OCI-LY3 (cell line): Measurements from ENCODE around the gene EMP1.
"Not testable (repeated sequence)": the region's sequence is repeated elsewhere in the genome, so short reads cannot be mapped to it uniquely, and the experiment has no call there.

Experiments used
- H2AFZ ChIP-seq: fragments of 200-600, 300-600 bp; shearing (Covaris generic); 2 replicates; pipeline ENCODE4 v1.6.0; 2014; ENCODE audit warnings: antibody characterized with exemption, low read depth, low read length
- H3K27ac ChIP-seq: fragments of 200-600, 300-600 bp; sonication (generic); 2 replicates; pipeline ENCODE4 v1.5.1; 2014; ENCODE audit warnings: mild to moderate bottlenecking, low read length, moderate library complexity, mixed read lengths
- H3K27me3 ChIP-seq: fragments of 200-600, 300-600 bp; sonication (generic); 2 replicates; pipeline ENCODE4 v1.6.1; 2014; ENCODE audit warnings: low read depth, low read length, mixed read lengths
- H3K36me3 ChIP-seq: fragments of 200-600, 300-600 bp; sonication (generic); replicated peaks from 2 replicates; pipeline ENCODE3; 2014; ENCODE audit warnings: low read depth, low read length, mixed read lengths
- H3K4me1 ChIP-seq: fragments of 300-600, 200-600 bp; sonication (generic); 2 replicates; pipeline ENCODE4 v1.6.1; 2014; ENCODE audit warnings: low read length, mixed read lengths
- H3K4me2 ChIP-seq: fragments of 200-600, 300-600 bp; sonication (generic); 2 replicates; pipeline ENCODE4 v1.6.1; 2014; ENCODE audit warnings: low read length, mixed read lengths
- H3K4me3 ChIP-seq: fragments of 300-600, 200-600 bp; sonication (generic); 2 replicates; pipeline ENCODE4 v1.5.1; 2014; ENCODE audit warnings: antibody characterized with exemption, mild to moderate bottlenecking, low read length, moderate library complexity
- H3K79me2 ChIP-seq: fragments of 300-600, 200-600 bp; shearing (Covaris generic); 2 replicates; pipeline ENCODE4 v1.6.1; 2014; ENCODE audit warnings: mild to moderate bottlenecking, low read length, mixed read lengths
- H3K9ac ChIP-seq: fragments of 300-600, 200-600 bp; shearing (Covaris generic); 2 replicates; pipeline ENCODE4 v1.6.0; 2014; ENCODE audit warnings: mild to moderate bottlenecking, low read length, moderate library complexity
- H3K9me3 ChIP-seq: fragments of 200-600, 300-600 bp; shearing (Covaris generic); 2 replicates; pipeline ENCODE4 v1.6.1; 2014; ENCODE audit warnings: low read length, mixed read lengths; ENCODE audit not compliant: insufficient read depth
- H4K20me1 ChIP-seq: fragments of 200-600, 300-600 bp; sonication (generic); 2 replicates; pipeline ENCODE4 v1.6.1; 2016; ENCODE audit warnings: low read length, mixed read lengths; ENCODE audit not compliant: insufficient read depth
- CTCF ChIP-seq: fragments of 200-600, 300-600 bp; sonication (generic); IDR thresholded peaks from 2 replicates; pipeline ENCODE4 v1.5.1; 2014; ENCODE audit warnings: antibody characterized with exemption, low read length, low read depth
- EZH2phosphoT487 ChIP-seq: fragments of 200-600 bp; shearing (Covaris generic); IDR thresholded peaks from 2 replicates; pipeline ENCODE4 v1.6.1; 2018; ENCODE audit warnings: antibody characterized with exemption, mixed run types, low read depth

EMP1 gene

GRCh38 chr12:13257356-13257875 is 60.9 kb downstream of the EMP1 start:
- no peak for TF ChIP-seq EZH2phosphoT487
- TF ChIP-seq CTCF = no peak
- Histone ChIP-seq H3K27me3 (peaks cover 16% of the 10 kb centered on the region; the same call in 1 of the 2 replicates), H3K4me2 (no peak overlapping the region), H3K9ac (no peak overlapping the region), H3K36me3 (no peaks in the 10 kb centered on the region), H3K9me3 (no peaks in the 10 kb centered on the region), H3K4me1 (0 out of 2 replicates have a peak, but pooled peaks cover 3% of the 10 kb centered on the region), H3K27ac (no peak overlapping the region), H2AFZ (no peak overlapping the region), H3K4me3 (no peak overlapping the region), H4K20me1 (no peaks in the 10 kb centered on the region), H3K79me2 (no peaks in the 10 kb centered on the region)

- Histone ChIP-seq H3K27me3 (peaks cover 9% of the 10 kb centered on the region; the same call in 1 of the 2 replicates), H3K79me2 (no peaks in the 10 kb centered on the region), H3K36me3 (no peaks in the 10 kb centered on the region), H3K27ac (no peak overlapping the region), H3K9me3 (no peaks in the 10 kb centered on the region), H2AFZ (no peak overlapping the region), H3K4me1 (0 out of 2 replicates have a peak, but pooled peaks cover 3% of the 10 kb centered on the region), H3K4me2 (no peak overlapping the region), H4K20me1 (no peaks in the 10 kb centered on the region), H3K4me3 (no peak overlapping the region), H3K9ac (no peak overlapping the region)
- no peak for TF ChIP-seq EZH2phosphoT487
- no peak for TF ChIP-seq CTCF
Measured at GRCh38 chr12:13258197-13258596, 61.7 kb downstream of the EMP1 start.

GRCh38 chr12:13258717-13259119 is 62.2 kb downstream of the EMP1 start:
- Histone ChIP-seq H3K4me2 (no peak overlapping the region), H3K27ac (no peak overlapping the region), H3K4me1 (0 out of 2 replicates have a peak, but pooled peaks cover 3% of the 10 kb centered on the region), H3K4me3 (no peak overlapping the region), H2AFZ (no peak overlapping the region), H3K9me3 (no peaks in the 10 kb centered on the region), H3K36me3 (no peaks in the 10 kb centered on the region), H3K79me2 (no peaks in the 10 kb centered on the region), H3K27me3 (peaks cover 9% of the 10 kb centered on the region; the same call in 1 of the 2 replicates), H4K20me1 (no peaks in the 10 kb centered on the region), H3K9ac (no peak overlapping the region)
- no peak for TF ChIP-seq CTCF
- no peak for TF ChIP-seq EZH2phosphoT487

GRCh38 chr12:13259625-13260024 is 63.1 kb downstream of the EMP1 start:
- H3K4me2 ChIP-seq, H4K20me1 ChIP-seq, H3K4me1 ChIP-seq, H3K27ac ChIP-seq, H2AFZ ChIP-seq, H3K79me2 ChIP-seq, H3K4me3 ChIP-seq, H3K9ac ChIP-seq, H3K27me3 ChIP-seq, H3K9me3 ChIP-seq, H3K36me3 ChIP-seq: not testable (repeated sequence)

GRCh38 chr12:13267826-13268225 is 71.3 kb downstream of the EMP1 start:
- H3K4me1 ChIP-seq, H3K79me2 ChIP-seq, H3K36me3 ChIP-seq, H2AFZ ChIP-seq, H3K27ac ChIP-seq, H3K4me2 ChIP-seq, H3K9ac ChIP-seq, H3K9me3 ChIP-seq, H3K4me3 ChIP-seq, H4K20me1 ChIP-seq: not testable (repeated sequence)
- H3K27me3 ChIP-seq = peaks cover 24% of the 10 kb centered on the region
